AG04449 (cell line): ENCODE results near the gene CDC42EP1.

Source experiments
- CTCF ChIA-PET: fragments of 350-600 bp; formaldehyde crosslinking; extraction: SDS; loops from one replicate; lab custom pipeline; 2021; ENCODE audit warnings: antibody characterized with exemption; lab: Yijun Ruan, JAX
- POLR2A ChIA-PET: fragments of 400-600, 350-600 bp; formaldehyde crosslinking; extraction: SDS; loops from one replicate; lab custom pipeline; 2020; ENCODE audit warnings: antibody characterized with exemption, inconsistent platforms; lab: Yijun Ruan, JAX
- DNase-seq: peaks from one replicate; pipeline ENCODE4 v3.0.0-alpha.2; 2010; ENCODE audit warnings: low read depth, low spot score
- H3K4me3 ChIP-seq: 2 replicates; pipeline ENCODE4 v1.5.1; 2011; ENCODE audit warnings: low read depth, mild to moderate bottlenecking, control low read depth, low read length
- TF ChIP-seq, protein P1 (sequence below): IDR thresholded peaks from one replicate; pipeline ENCODE4 v1.5.1; 2011; ENCODE audit warnings: mild to moderate bottlenecking, moderate library complexity, low read length, control low read depth, inconsistent platforms; ENCODE audit not compliant: insufficient read depth; ENCODE audit errors: missing control alignments

The CDC42EP1 gene

DNA sequence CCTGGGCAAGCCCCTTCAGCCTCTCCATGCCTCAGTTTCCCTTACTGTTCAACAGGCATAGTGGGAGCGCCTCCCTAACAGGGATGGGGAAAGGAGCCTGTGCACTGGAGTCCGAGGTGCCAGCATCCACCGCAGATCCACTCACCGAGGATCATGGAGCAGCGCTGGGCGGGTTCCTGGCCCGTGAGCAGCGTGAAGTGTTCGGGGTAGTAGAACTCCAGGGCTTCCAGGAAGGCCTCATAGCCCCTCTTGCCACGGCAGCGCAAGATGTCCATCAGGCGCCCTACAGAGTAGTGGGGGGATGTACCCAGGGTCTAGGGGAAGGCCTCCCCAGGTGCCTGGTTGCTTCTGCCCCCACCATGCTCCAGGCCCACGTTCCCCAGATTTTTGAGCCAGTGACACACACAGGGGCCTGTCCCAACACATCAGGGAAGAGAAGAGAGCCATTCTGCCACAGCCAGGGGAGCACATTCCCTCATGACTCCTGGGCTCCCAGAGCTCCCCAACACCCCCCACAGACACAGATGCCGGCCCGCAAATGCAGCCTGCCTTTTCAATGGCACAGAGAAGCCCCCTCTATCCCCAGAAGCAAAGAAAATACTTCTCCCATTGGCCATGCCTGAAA, 42.3 kb upstream of the CDC42EP1 start:
- no peak for DNase-seq
- peak overlapping the region; percentile 65 for H3K4me3 ChIP-seq
- CTCF ChIA-PET: no interaction called here
- POLR2A ChIA-PET: no interaction called here
- TF ChIP-seq, protein P1, sequence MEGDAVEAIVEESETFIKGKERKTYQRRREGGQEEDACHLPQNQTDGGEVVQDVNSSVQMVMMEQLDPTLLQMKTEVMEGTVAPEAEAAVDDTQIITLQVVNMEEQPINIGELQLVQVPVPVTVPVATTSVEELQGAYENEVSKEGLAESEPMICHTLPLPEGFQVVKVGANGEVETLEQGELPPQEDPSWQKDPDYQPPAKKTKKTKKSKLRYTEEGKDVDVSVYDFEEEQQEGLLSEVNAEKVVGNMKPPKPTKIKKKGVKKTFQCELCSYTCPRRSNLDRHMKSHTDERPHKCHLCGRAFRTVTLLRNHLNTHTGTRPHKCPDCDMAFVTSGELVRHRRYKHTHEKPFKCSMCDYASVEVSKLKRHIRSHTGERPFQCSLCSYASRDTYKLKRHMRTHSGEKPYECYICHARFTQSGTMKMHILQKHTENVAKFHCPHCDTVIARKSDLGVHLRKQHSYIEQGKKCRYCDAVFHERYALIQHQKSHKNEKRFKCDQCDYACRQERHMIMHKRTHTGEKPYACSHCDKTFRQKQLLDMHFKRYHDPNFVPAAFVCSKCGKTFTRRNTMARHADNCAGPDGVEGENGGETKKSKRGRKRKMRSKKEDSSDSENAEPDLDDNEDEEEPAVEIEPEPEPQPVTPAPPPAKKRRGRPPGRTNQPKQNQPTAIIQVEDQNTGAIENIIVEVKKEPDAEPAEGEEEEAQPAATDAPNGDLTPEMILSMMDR: no peak

DNA sequence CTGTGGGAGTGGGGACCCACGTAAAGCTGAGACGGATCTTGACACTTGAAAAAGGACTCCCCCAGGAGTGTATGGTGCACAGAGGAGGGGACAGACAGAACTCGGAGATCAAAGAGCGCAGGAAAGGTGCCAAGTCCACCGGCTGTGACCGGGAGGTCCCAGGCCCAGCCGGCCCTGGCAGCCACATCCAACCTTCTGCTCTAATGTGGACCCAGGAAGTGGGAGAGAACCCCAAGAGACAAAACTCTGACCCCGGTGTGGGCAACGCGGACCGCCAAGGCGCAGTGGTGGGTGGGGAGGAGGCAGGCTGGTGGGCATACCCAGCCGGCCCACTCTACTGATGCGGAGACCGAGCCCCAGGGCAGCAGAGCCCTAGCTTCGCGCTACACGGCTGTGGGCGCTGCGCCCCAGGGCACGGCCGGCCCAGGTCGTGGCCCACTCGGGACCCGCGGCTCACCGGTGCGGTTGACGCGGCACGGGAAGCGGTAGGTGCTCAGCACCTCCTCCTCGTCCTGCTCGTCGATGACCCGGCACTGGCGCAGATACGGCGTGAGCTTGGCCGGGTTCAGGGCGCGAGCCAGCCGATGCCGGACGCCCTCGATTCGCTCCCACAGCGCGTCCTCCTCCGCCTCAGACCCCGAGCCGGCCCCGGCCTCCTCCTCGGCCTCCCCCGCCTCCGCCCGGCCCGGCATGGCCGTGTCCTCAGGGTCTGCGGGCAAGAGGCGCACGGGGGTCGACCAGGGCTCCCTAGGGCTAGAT, 41.6 kb upstream of the CDC42EP1 start:
- DNase-seq: no peak
- CTCF ChIA-PET: interaction anchor here (1.0 kb wide), 1 partner anchor 74 kb away, joined by 3 read pairs; no protein-coding TSS in a partner anchor

GRCh38 chr22:37519268-37520195, 40.7 kb upstream of the CDC42EP1 start, which contains the start of gene CARD10:
CARD10 (minus strand) TSS chr22:37519415; CDS start chr22:37519200, 215 bp downstream.
- DNase-seq: no peak
- TF ChIP-seq, protein P1: no peak
- ChIA-PET POLR2A (no interaction called here), CTCF (interaction anchor here (0.8 to 1.3 kb wide), 3 partner anchors 48 to 73 kb away, joined by 3 read pairs; no protein-coding TSS in a partner anchor)
- H3K4me3 ChIP-seq: peak within 1 kb of the TSS; percentile 65

More for the DNA sequence above, 41.6 kb upstream of the CDC42EP1 start:
- TF ChIP-seq, protein P1: no peak
- peak overlapping the region; percentile 65 for H3K4me3 ChIP-seq
- POLR2A ChIA-PET: no interaction called here

DNA sequence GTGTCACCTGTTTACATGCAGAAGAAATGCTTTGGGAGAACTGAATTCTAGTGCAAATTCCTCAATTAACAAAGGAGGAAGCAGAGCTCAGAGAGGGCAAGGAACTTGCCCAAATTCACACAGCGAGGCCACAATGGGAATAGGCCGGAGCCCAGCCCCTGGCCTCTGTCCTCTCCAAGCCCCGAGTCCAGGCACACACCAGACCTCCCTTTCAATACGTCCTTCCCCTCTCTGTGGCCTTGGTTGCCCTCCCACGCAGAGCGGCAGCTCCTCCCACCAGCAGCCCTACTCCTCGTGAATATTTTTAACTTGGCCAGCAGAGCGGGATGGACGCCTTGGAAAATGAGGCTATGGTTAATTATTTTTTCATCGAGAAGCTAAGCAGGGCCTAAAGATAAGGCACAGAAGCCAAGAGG, 39.5 kb upstream of the CDC42EP1 start:
- no peak overlapping the region for H3K4me3 ChIP-seq
- CTCF ChIA-PET: interaction anchor here (0.8 kb wide), 2 partner anchors 18 to 91 kb away, joined by 3 read pairs; no protein-coding TSS in a partner anchor
- POLR2A ChIA-PET: no interaction called here
- DNase-seq: no peak
- TF ChIP-seq, protein P1: no peak

DNA sequence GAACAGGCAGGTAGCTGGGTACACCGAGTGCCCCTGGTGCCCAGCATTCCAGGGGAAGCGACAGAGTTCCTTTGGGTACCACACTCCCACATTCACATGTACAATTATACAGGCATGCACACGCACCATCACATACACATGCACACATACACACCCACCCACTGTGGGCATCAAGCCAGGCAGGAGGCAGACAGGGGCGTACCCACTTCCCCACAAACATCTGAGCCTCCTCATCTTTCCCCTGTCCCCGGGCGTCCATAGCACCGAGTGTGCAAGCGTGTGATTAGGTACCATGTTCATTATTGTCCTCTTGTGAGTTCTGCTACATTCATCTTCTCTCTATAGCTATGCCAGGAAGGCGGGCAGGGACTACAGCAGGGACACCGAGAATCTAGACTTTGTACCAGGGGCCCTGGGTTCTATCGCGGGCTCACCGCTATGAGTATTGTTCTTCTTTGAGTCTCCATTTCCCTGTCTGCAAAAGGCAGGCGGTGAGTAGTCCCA, 39.0 kb upstream of the CDC42EP1 start:
- CTCF ChIA-PET: interaction anchor here (0.8 to 1.0 kb wide), 3 partner anchors 17 to 92 kb away, joined by 3 read pairs; no protein-coding TSS in a partner anchor
- DNase-seq: no peak
- POLR2A ChIA-PET: no interaction called here
- no peak overlapping the region for H3K4me3 ChIP-seq
- TF ChIP-seq, protein P1: no peak
